HepG2 (cell line): ENCODE measurements around the gene WDR5B. TPM values are rescaled to one million over a fixed set of nuclear protein-coding genes. Genes with fewer than 3 reads are reported as not detected.

Source experiments
- AGO1 ChIP-seq: fragments of 200-400 bp; formaldehyde crosslinking; IDR thresholded peaks from 2 replicates; pipeline ENCODE4 v1.6.1; 2017; ENCODE audit warnings: mild to moderate bottlenecking, low read depth, low read length, moderate library complexity; ENCODE audit not compliant: poor library complexity, severe bottlenecking
- CAMTA2 ChIP-seq: sonication (generic); formaldehyde crosslinking; IDR thresholded peaks from 2 replicates; pipeline ENCODE4 v1.4.0; 2020; ENCODE audit warnings: mild to moderate bottlenecking, missing genetic modification reagents, borderline replicate concordance
- DRAP1 ChIP-seq: IDR thresholded peaks from 2 replicates; pipeline ENCODE4 v1.6.1; 2016; ENCODE audit warnings: missing genetic modification reagents, missing compliant biosample characterization
- EZH2 ChIP-seq: conservative IDR thresholded peaks from 2 replicates; pipeline ENCODE4 v1.6.1; 2012; ENCODE audit warnings: mild to moderate bottlenecking, low read depth, low read length, moderate library complexity
- GZF1 ChIP-seq: sonication (generic); formaldehyde crosslinking; IDR thresholded peaks from 2 replicates; pipeline ENCODE4 v1.5.1; 2020; ENCODE audit warnings: mild to moderate bottlenecking, missing genetic modification reagents
- MEF2D ChIP-seq: sonication (generic); formaldehyde crosslinking; IDR thresholded peaks from 2 replicates; pipeline ENCODE4 v1.5.1; 2020; ENCODE audit warnings: mild to moderate bottlenecking, missing genetic modification reagents
- MEIS1 ChIP-seq: sonication (generic); formaldehyde crosslinking; IDR thresholded peaks from 2 replicates; pipeline ENCODE4 v1.9.0; 2021; ENCODE audit warnings: mild to moderate bottlenecking, missing genetic modification reagents, moderate library complexity, borderline replicate concordance
- MTA3 ChIP-seq: sonication (generic); formaldehyde crosslinking; IDR thresholded peaks from 2 replicates; pipeline ENCODE4 v1.4.0; 2020; ENCODE audit warnings: missing genetic modification reagents
- NFRKB ChIP-seq: fragments of 450-650 bp; IDR thresholded peaks from 2 replicates; pipeline ENCODE4 v1.6.1; 2017
- PAF1 ChIP-seq: IDR thresholded peaks from 2 replicates; pipeline ENCODE4 v1.6.1; 2016; ENCODE audit warnings: missing genetic modification reagents, missing compliant biosample characterization
- PATZ1 ChIP-seq: sonication (generic); formaldehyde crosslinking; IDR thresholded peaks from 2 replicates; pipeline ENCODE4 v1.4.0; 2020; ENCODE audit warnings: missing genetic modification reagents
- POLR2AphosphoS5 ChIP-seq: IDR thresholded peaks from 2 replicates; pipeline ENCODE4 v1.6.1; 2012; ENCODE audit warnings: low read depth, low read length
- RAD51 ChIP-seq: fragments of 450-650 bp; IDR thresholded peaks from 2 replicates; pipeline ENCODE4 v1.6.1; 2016; ENCODE audit warnings: borderline replicate concordance
- RELA ChIP-seq: sonication (generic); formaldehyde crosslinking; IDR thresholded peaks from 2 replicates; pipeline ENCODE4 v1.4.0; 2020; ENCODE audit warnings: missing genetic modification reagents
- RORA ChIP-seq: sonication (generic); formaldehyde crosslinking; IDR thresholded peaks from 2 replicates; pipeline ENCODE4 v1.5.0; 2020; ENCODE audit warnings: mild to moderate bottlenecking, missing genetic modification reagents, moderate library complexity
- SIX4 ChIP-seq: sonication (generic); formaldehyde crosslinking; IDR thresholded peaks from 2 replicates; pipeline ENCODE4 v1.4.0; 2020; ENCODE audit warnings: missing genetic modification reagents
- SMC3 ChIP-seq: IDR thresholded peaks from 2 replicates; pipeline ENCODE4 v1.6.1; 2011; ENCODE audit warnings: low read length, improper control_type of control experiment
- SP2 ChIP-seq: sonication (generic); formaldehyde crosslinking; IDR thresholded peaks from 2 replicates; pipeline ENCODE4 v1.5.1; 2020; ENCODE audit warnings: mild to moderate bottlenecking, missing genetic modification reagents
- THYN1 ChIP-seq: sonication (generic); formaldehyde crosslinking; IDR thresholded peaks from 2 replicates; pipeline ENCODE4 v1.8.1; 2023; ENCODE audit warnings: low read depth, mild to moderate bottlenecking, moderate library complexity, missing genetic modification reagents, borderline replicate concordance
- ZFP36L1 ChIP-seq: sonication (generic); formaldehyde crosslinking; IDR thresholded peaks from 2 replicates; pipeline ENCODE4 v1.8.0; 2022; ENCODE audit warnings: mild to moderate bottlenecking, missing genetic modification reagents, moderate library complexity
- ZHX1 ChIP-seq: sonication (generic); formaldehyde crosslinking; IDR thresholded peaks from 2 replicates; pipeline ENCODE4 v1.8.1; 2022; ENCODE audit warnings: low read depth, mild to moderate bottlenecking, missing genetic modification reagents
- ZNF207 ChIP-seq: fragments of 450-650 bp; IDR thresholded peaks from 2 replicates; pipeline ENCODE4 v1.6.1; 2016; ENCODE audit warnings: antibody characterized with exemption, borderline replicate concordance
- ZNF24 ChIP-seq: fragments of 450-650 bp; IDR thresholded peaks from 2 replicates; pipeline ENCODE4 v1.6.1; 2017; ENCODE audit warnings: antibody characterized with exemption, mild to moderate bottlenecking
- ZNF251 ChIP-seq: sonication (generic); formaldehyde crosslinking; IDR thresholded peaks from 2 replicates; pipeline ENCODE4 v1.9.0; 2021; ENCODE audit warnings: mild to moderate bottlenecking, missing genetic modification reagents
- ZNF326 ChIP-seq: sonication (generic); formaldehyde crosslinking; IDR thresholded peaks from 2 replicates; pipeline ENCODE4 v1.4.0; 2020; ENCODE audit warnings: missing genetic modification reagents, borderline replicate concordance
- ZNF484 ChIP-seq: sonication (generic); formaldehyde crosslinking; IDR thresholded peaks from 2 replicates; pipeline ENCODE4 v1.5.1; 2020; ENCODE audit warnings: mild to moderate bottlenecking, low read depth, missing genetic modification reagents, borderline replicate concordance
- ZNF496 ChIP-seq: sonication (generic); formaldehyde crosslinking; IDR thresholded peaks from 2 replicates; pipeline ENCODE4 v1.8.1; 2023; ENCODE audit warnings: mild to moderate bottlenecking, moderate library complexity, missing genetic modification reagents; ENCODE audit not compliant: insufficient replicate concordance
- ZNF724P ChIP-seq: sonication (generic); formaldehyde crosslinking; IDR thresholded peaks from 2 replicates; pipeline ENCODE4 v1.8.0; 2022; ENCODE audit warnings: missing genetic modification reagents, borderline replicate concordance
- polyA plus RNA-seq, 8 experiments: library from polyadenylated mRNA; depleted of rRNA in 3 of 8; stranded (reverse) in 7 of 8; unstranded in 1 of 8; fragments of >200 nt; fragmentation: Illumina TruSeq in 4 of 8; extraction: Trizol in 4 of 8; gene quantifications; 2 replicates each; pipeline versions ENCODE4 v1.2.1 to v1.2.3, GENCODE V29; 2011 to 2016; ENCODE audit warnings: low read depth in 4 of 8, missing spikeins in 1 of 8, mixed read lengths in 1 of 8; ENCODE audit not compliant: insufficient read depth in 1 of 8
- total RNA-seq, 5 experiments: library from RNA; depleted of rRNA; stranded (reverse); fragments of >200 nt; fragmentation: Illumina TruSeq; extraction: Trizol; gene quantifications; 2 replicates each; pipeline ENCODE4 v1.2.3, GENCODE V29; 2016; ENCODE audit warnings: low read depth in 1 of 5

The WDR5B gene
- total and polyA plus RNA-seq, 2 of the 13 experiments (the other 11 are each of a cell fraction or from before 2014, with no cell fraction given): 2.5 to 3.6 TPM

- TF ChIP-seq ZHX1 (CRISPR knock-in tag) (no peak), ZNF484 (CRISPR knock-in tag) (no peak), ZNF207 (no peak), NFRKB (no peak), MEF2D (CRISPR knock-in tag) (no peak; the same call in 1 of the 2 replicates), SMC3 (no peak), POLR2AphosphoS5 (no peak), RORA (CRISPR knock-in tag) (no peak), THYN1 (no peak), RAD51 (no peak), GZF1 (CRISPR knock-in tag) (no peak), PAF1 (CRISPR knock-in tag) (no peak), DRAP1 (0 out of 2 replicates have a peak, but pooled peaks have one; percentile 16), ZFP36L1 (no peak), AGO1 (no peak), SIX4 (no peak), ZNF326 (CRISPR knock-in tag) (no peak), ZNF724P (no peak), SP2 (CRISPR knock-in tag) (no peak), ZNF251 (CRISPR knock-in tag) (no peak), EZH2 (no peak), ZNF496 (CRISPR knock-in tag) (no peak), PATZ1 (CRISPR knock-in tag) (peak; percentile 35; the same call in 1 of the 2 replicates), CAMTA2 (CRISPR knock-in tag) (no peak), RELA (CRISPR knock-in tag) (no peak), ZNF24 (no peak), MTA3 (no peak), MEIS1 (CRISPR knock-in tag) (0 out of 2 replicates have a peak, but pooled peaks have one; percentile 29)
These were observed 24.0 kb downstream of the WDR5B start (continued) for GRCh38 chr3:122391681-122392446.
